ENCODE results near the gene RXRG.

- TF ChIP-seq, protein P1, sequence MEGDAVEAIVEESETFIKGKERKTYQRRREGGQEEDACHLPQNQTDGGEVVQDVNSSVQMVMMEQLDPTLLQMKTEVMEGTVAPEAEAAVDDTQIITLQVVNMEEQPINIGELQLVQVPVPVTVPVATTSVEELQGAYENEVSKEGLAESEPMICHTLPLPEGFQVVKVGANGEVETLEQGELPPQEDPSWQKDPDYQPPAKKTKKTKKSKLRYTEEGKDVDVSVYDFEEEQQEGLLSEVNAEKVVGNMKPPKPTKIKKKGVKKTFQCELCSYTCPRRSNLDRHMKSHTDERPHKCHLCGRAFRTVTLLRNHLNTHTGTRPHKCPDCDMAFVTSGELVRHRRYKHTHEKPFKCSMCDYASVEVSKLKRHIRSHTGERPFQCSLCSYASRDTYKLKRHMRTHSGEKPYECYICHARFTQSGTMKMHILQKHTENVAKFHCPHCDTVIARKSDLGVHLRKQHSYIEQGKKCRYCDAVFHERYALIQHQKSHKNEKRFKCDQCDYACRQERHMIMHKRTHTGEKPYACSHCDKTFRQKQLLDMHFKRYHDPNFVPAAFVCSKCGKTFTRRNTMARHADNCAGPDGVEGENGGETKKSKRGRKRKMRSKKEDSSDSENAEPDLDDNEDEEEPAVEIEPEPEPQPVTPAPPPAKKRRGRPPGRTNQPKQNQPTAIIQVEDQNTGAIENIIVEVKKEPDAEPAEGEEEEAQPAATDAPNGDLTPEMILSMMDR (IDR thresholded peaks at IDR 0.05): no peak
- TF ChIP-seq POLR2A (IDR thresholded peaks at IDR 0.05): no peak
Observed at GRCh38 chr1:165439330-165439729, 5.6 kb downstream of the RXRG start.

All from right lobe of liver (tissue), 4 donors.